ENCODE measurements around the gene ADAMTS3. TPM values are rescaled to one million over a fixed set of nuclear protein-coding genes. Genes with fewer than 3 reads are reported as not detected.

Gene ADAMTS3
- polyA plus RNA-seq, 1 donor (not counting 4 experiments of a cell fraction or from before 2014, with no cell fraction given), result 0.09 TPM

GRCh38 chr4:72529148-72529822 is 39.7 kb downstream of the ADAMTS3 start:
- Histone ChIP-seq H3K9me1 (ENCODE audit: control insufficient read depth, extremely low read depth, insufficient read depth, low read length) (no peaks in the 10 kb centered on the region), H4K20me1 (ENCODE audit: control insufficient read depth, extremely low read depth, insufficient read depth, low read length) (no peaks in the 10 kb centered on the region), H3K4me1 (ENCODE audit: control insufficient read depth, extremely low read depth, insufficient read depth, low read length) (no peaks in the 10 kb centered on the region), H3K27ac (ENCODE audit: control insufficient read depth, insufficient read depth, low read length) (no peak overlapping the region), H2AFZ (ENCODE audit: control insufficient read depth, low read length) (no peak overlapping the region), H3K4me3 (ENCODE audit: control insufficient read depth in 2 of 3, extremely low read depth in 1 of 3, insufficient read depth in 2 of 3, low read depth in 1 of 3, low read length in 3 of 3) (no peak overlapping the region), H3K27me3 (ENCODE audit: control insufficient read depth, extremely low read depth, insufficient read depth, low read length) (no peaks in the 10 kb centered on the region), H3K79me2 (ENCODE audit: control insufficient read depth, insufficient read depth, low read length) (no peaks in the 10 kb centered on the region), H3K9ac (ENCODE audit: control insufficient read depth, extremely low read depth, insufficient read depth, low read length) (no peak overlapping the region), H3K9me3 (ENCODE audit: control insufficient read depth, low read depth, low read length) (no peaks in the 10 kb centered on the region), H3K4me2 (ENCODE audit: control insufficient read depth, extremely low read depth, insufficient read depth, low read depth, low read length) (no peak overlapping the region), H3K36me3 (ENCODE audit: control insufficient read depth in 2 of 2, extremely low read depth in 1 of 2, insufficient read depth in 2 of 2, low read length in 2 of 2) (no peaks in the 10 kb centered on the region)
- TF ChIP-seq CTCF (optimal IDR thresholded peaks at IDR 0.05 in 1 of 3, IDR thresholded peaks at IDR 0.05 in 1 of 3, conservative IDR thresholded peaks at IDR 0.05 in 1 of 3; ENCODE audit: extremely low read depth in 1 of 3, insufficient read depth in 2 of 3, low read length in 3 of 3) (no peak), EZH2 (IDR thresholded peaks at IDR 0.05; ENCODE audit: low read length) (no peak)
- FAIRE-seq, result no peak
- dilution Hi-C loops (cut with MboI; ENCODE audit: extremely low pct_ligation_motif_present, low sequenced_read_pairs), result no loop called here
- DNase-seq (ENCODE audit: low read depth, low spot score), result no peak

- Histone ChIP-seq H3K27ac (ENCODE audit: control insufficient read depth, insufficient read depth, low read length) (no peak overlapping the region), H3K4me1 (ENCODE audit: control insufficient read depth, extremely low read depth, insufficient read depth, low read length) (no peaks in the 10 kb centered on the region), H3K27me3 (ENCODE audit: control insufficient read depth, extremely low read depth, insufficient read depth, low read length) (no peaks in the 10 kb centered on the region), H3K4me3 (ENCODE audit: control insufficient read depth in 2 of 3, extremely low read depth in 1 of 3, insufficient read depth in 2 of 3, low read depth in 1 of 3, low read length in 3 of 3) (no peak overlapping the region), H4K20me1 (ENCODE audit: control insufficient read depth, extremely low read depth, insufficient read depth, low read length) (no peaks in the 10 kb centered on the region), H3K4me2 (ENCODE audit: control insufficient read depth, extremely low read depth, insufficient read depth, low read depth, low read length) (no peak overlapping the region), H3K9me3 (ENCODE audit: control insufficient read depth, low read depth, low read length) (no peaks in the 10 kb centered on the region), H3K79me2 (ENCODE audit: control insufficient read depth, insufficient read depth, low read length) (no peaks in the 10 kb centered on the region), H3K9me1 (ENCODE audit: control insufficient read depth, extremely low read depth, insufficient read depth, low read length) (no peaks in the 10 kb centered on the region), H3K36me3 (ENCODE audit: control insufficient read depth in 2 of 2, extremely low read depth in 1 of 2, insufficient read depth in 2 of 2, low read length in 2 of 2) (no peaks in the 10 kb centered on the region), H3K9ac (ENCODE audit: control insufficient read depth, extremely low read depth, insufficient read depth, low read length) (no peak overlapping the region), H2AFZ (ENCODE audit: control insufficient read depth, low read length) (no peak overlapping the region)
- dilution Hi-C loops (cut with MboI; ENCODE audit: extremely low pct_ligation_motif_present, low sequenced_read_pairs), result no loop called here
- FAIRE-seq (no peak), DNase-seq (ENCODE audit: low read depth, low spot score) (no peak)
- TF ChIP-seq EZH2 (IDR thresholded peaks at IDR 0.05; ENCODE audit: low read length), result no peak
- TF ChIP-seq CTCF (optimal IDR thresholded peaks at IDR 0.05 in 1 of 3, IDR thresholded peaks at IDR 0.05 in 1 of 3, conservative IDR thresholded peaks at IDR 0.05 in 1 of 3; ENCODE audit: extremely low read depth in 1 of 3, insufficient read depth in 2 of 3, low read length in 3 of 3), result peak in 2 of 3 experiments; percentile 14 to 16
These were observed 41.9 kb downstream of the ADAMTS3 start for GRCh38 chr4:72527038-72527646.

Measured in keratinocyte (primary cell).